Mesothelial cell of epicardium (in vitro differentiated cells): ENCODE results near the gene APMAP. TPM values are rescaled to one million over a fixed set of nuclear protein-coding genes. Genes with fewer than 3 reads are reported as not detected.
"Not testable (repeated sequence)": the region's sequence is repeated elsewhere in the genome, so short reads cannot be mapped to it uniquely, and the experiment has no call there.

Experiments
- DNase-seq, 2 experiments: peaks; one replicate each; pipeline ENCODE4 v3.0.0; 2021; ENCODE audit warnings: low spot score in 2 of 2; ENCODE audit not compliant: unreplicated experiment in 2 of 2
- H3K27ac Mint-ChIP-seq: 2 replicates; pipeline ENCODE4 v1.8.0; 2021; ENCODE audit warnings: mixed read lengths
- H3K27me3 Mint-ChIP-seq: 2 replicates; pipeline ENCODE4 v1.8.0; 2021; ENCODE audit warnings: low read depth, mixed read lengths
- H3K36me3 Mint-ChIP-seq: 2 replicates; pipeline ENCODE4 v1.8.0; 2021; ENCODE audit warnings: mixed read lengths
- H3K4me1 Mint-ChIP-seq: 2 replicates; pipeline ENCODE4 v1.8.0; 2021; ENCODE audit warnings: mixed read lengths
- H3K4me3 Mint-ChIP-seq: 2 replicates; pipeline ENCODE4 v1.8.0; 2021; ENCODE audit warnings: mild to moderate bottlenecking, moderate library complexity, mixed read lengths
- H3K9me3 Mint-ChIP-seq: 2 replicates; pipeline ENCODE4 v1.8.0; 2021; ENCODE audit warnings: mixed read lengths
- CTCF ChIP-seq: fragments of 200-600 bp; sonication (generic); IDR thresholded peaks from one replicate; pipeline ENCODE4 v1.5.0; 2021; ENCODE audit warnings: antibody characterized with exemption; ENCODE audit not compliant: unreplicated experiment
- total RNA-seq: library from RNA; stranded (reverse); gene quantifications from 3 replicates; pipeline ENCODE4 v1.2.1, GENCODE V29; 2021

Gene APMAP
- total RNA-seq, 1 donor from 2014 or later = 77.4 TPM

- not testable (repeated sequence) for H3K9me3 Mint-ChIP-seq, H3K4me3 Mint-ChIP-seq, H3K27me3 Mint-ChIP-seq, H3K36me3 Mint-ChIP-seq, DNase-seq, H3K27ac Mint-ChIP-seq
- peaks cover 19% of the 10 kb centered on the region for H3K4me1 Mint-ChIP-seq
These were observed 71.8 kb downstream of the APMAP start for GRCh38 chr20:24920706-24921105.

GRCh38 chr20:24919665-24920064 is 72.9 kb downstream of the APMAP start:
- H3K27me3 Mint-ChIP-seq, DNase-seq, H3K9me3 Mint-ChIP-seq, H3K4me3 Mint-ChIP-seq, H3K27ac Mint-ChIP-seq, H3K36me3 Mint-ChIP-seq: not testable (repeated sequence)
- H3K4me1 Mint-ChIP-seq = peaks cover 19% of the 10 kb centered on the region

DNA sequence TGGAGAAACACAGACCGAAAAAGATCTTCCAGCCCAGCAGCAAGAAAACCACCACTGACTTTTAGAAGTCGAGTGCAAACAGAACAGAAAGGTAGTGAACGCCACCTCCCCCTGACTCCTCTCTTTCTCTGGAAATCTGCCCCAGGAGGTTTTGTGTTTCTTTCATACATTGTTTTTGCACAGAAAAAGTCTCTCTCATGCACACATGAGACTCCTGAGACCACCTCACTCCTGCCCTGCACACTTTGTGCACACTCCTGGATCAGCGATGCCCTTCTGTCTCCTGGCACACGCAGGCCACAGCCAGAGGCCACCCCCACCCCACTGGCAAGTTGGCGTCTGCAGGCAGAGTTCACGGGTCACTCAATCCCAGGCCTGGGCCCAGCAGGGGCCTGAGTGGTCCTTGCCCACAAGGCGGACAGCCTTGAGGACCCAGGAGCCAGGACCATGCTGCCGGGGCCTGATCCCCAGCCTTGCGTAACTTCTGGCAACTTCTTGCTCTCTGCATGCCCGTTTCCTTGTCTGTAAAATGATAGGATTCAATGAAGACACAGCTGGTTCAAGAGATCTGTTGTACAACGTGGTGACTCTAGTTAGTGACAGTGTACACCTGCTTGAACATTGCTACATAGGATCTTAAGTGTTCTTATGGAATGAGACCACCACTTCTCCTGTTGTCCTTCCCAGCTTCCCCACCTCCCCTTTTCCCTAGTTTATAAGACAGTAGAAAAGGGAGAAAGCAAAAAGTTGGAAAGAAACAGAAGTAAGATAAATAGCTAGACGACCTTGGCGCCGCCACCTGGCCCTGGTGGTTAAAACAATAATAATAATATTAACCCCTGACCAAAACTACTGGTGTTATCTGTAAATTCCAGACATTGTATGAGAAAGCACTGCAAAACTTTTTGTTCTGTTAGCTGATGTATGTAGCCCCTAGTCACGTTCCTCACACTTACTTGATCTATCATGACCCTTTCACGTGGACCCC is 73.7 kb downstream of the APMAP start:
- no peaks in the 10 kb centered on the region for H3K27me3 Mint-ChIP-seq
- peaks cover 3% of the 10 kb centered on the region for H3K36me3 Mint-ChIP-seq
- no peak overlapping the region for H3K27ac Mint-ChIP-seq
- peaks cover 19% of the 10 kb centered on the region for H3K4me1 Mint-ChIP-seq
- no peak for DNase-seq
- H3K4me3 Mint-ChIP-seq = peak overlapping the region; percentile 51
- peaks cover 7% of the 10 kb centered on the region for H3K9me3 Mint-ChIP-seq
- TF ChIP-seq CTCF = no peak

GRCh38 chr20:24917797-24918578 is 74.6 kb downstream of the APMAP start:
- peak; percentile 94 for TF ChIP-seq CTCF
- H3K36me3 Mint-ChIP-seq = peaks cover 3% of the 10 kb centered on the region
- H3K27me3 Mint-ChIP-seq = no peaks in the 10 kb centered on the region
- peak; percentile 60 to 81 for DNase-seq
- H3K27ac Mint-ChIP-seq = no peak overlapping the region
- peaks cover 19% of the 10 kb centered on the region for H3K4me1 Mint-ChIP-seq
- peaks cover 7% of the 10 kb centered on the region for H3K9me3 Mint-ChIP-seq
- peak overlapping the region; percentile 51 for H3K4me3 Mint-ChIP-seq

GRCh38 chr20:24917056-24917455 is 75.5 kb downstream of the APMAP start:
- peaks cover 3% of the 10 kb centered on the region for H3K36me3 Mint-ChIP-seq
- H3K4me1 Mint-ChIP-seq = peaks cover 19% of the 10 kb centered on the region
- no peak for DNase-seq
- no peak overlapping the region for H3K27ac Mint-ChIP-seq
- peaks cover 2% of the 10 kb centered on the region for H3K27me3 Mint-ChIP-seq
- no peak for TF ChIP-seq CTCF
- H3K4me3 Mint-ChIP-seq = no peak overlapping the region
- peaks cover 7% of the 10 kb centered on the region for H3K9me3 Mint-ChIP-seq

DNA sequence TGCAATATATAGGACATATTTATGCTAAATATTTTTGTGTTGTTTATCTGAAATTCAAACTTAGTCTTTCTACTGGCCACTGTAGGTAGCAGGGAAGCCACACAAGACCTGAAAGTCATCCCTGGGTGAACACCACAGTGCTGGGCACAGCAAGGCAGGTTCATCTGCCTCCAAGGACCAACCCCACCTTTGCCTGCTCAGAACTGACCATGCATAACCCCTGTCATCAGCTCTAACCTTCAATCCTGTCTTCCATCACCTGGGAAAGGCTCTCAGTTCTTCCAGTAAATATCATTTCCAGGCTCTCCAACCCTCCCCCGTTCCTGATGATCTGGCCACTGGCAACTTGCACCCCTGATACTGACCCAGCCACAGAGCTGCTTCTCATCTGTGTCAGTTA is 76.1 kb downstream of the APMAP start:
- DNase-seq = no peak
- Mint-ChIP-seq H3K9me3 (peaks cover 6% of the 10 kb centered on the region), H3K4me3 (no peak overlapping the region), H3K36me3 (peaks cover 3% of the 10 kb centered on the region), H3K4me1 (peaks cover 19% of the 10 kb centered on the region), H3K27me3 (peaks cover 2% of the 10 kb centered on the region), H3K27ac (no peak overlapping the region)
- TF ChIP-seq CTCF = no peak
